Glutamatergic neuron (in vitro differentiated cells): ENCODE measurements around the gene PRKCA. TPM values are rescaled to one million over a fixed set of nuclear protein-coding genes. Genes with fewer than 3 reads are reported as not detected.

Experiments used
- DNase-seq: peaks from one replicate; pipeline ENCODE4 v3.0.0; 2022
- H3K27ac Mint-ChIP-seq: one replicate; pipeline ENCODE4 v1.8.0; 2020; ENCODE audit warnings: mild to moderate bottlenecking, mixed read lengths, inconsistent platforms; ENCODE audit not compliant: unreplicated experiment
- H3K27me3 Mint-ChIP-seq: one replicate; pipeline ENCODE4 v1.8.0; 2020; ENCODE audit warnings: mild to moderate bottlenecking, moderate library complexity, mixed read lengths, inconsistent platforms; ENCODE audit not compliant: unreplicated experiment
- H3K36me3 Mint-ChIP-seq: one replicate; pipeline ENCODE4 v1.8.0; 2020; ENCODE audit warnings: mild to moderate bottlenecking, mixed read lengths, inconsistent platforms; ENCODE audit not compliant: unreplicated experiment
- H3K4me1 Mint-ChIP-seq: one replicate; pipeline ENCODE4 v1.8.0; 2020; ENCODE audit warnings: mild to moderate bottlenecking, low read depth, mixed read lengths, inconsistent platforms; ENCODE audit not compliant: unreplicated experiment
- H3K4me3 Mint-ChIP-seq: one replicate; pipeline ENCODE4 v1.8.0; 2020; ENCODE audit warnings: mild to moderate bottlenecking, mixed read lengths, inconsistent platforms; ENCODE audit not compliant: unreplicated experiment
- H3K9me3 Mint-ChIP-seq: one replicate; pipeline ENCODE4 v1.8.0; 2020; ENCODE audit warnings: mild to moderate bottlenecking, moderate library complexity, mixed read lengths, inconsistent platforms; ENCODE audit not compliant: unreplicated experiment
- total RNA-seq: library from RNA; stranded (reverse); fragmentation: NEBNext Ultra II Directional; extraction: Animal tissue kit (Norgen Biotek cat#: 25700); gene quantifications from one replicate; pipeline ENCODE4 v1.2.1, GENCODE V29; 2021; ENCODE audit not compliant: unreplicated experiment
- TF ChIP-seq, protein P1 (sequence below): fragments of 200-600 bp; sonication (generic); IDR thresholded peaks from one replicate; pipeline ENCODE4 v1.5.0; 2021; ENCODE audit not compliant: partially characterized antibody, unreplicated experiment

The PRKCA gene
- total RNA-seq, 1 donor from 2014 or later: 2.2 TPM

DNA sequence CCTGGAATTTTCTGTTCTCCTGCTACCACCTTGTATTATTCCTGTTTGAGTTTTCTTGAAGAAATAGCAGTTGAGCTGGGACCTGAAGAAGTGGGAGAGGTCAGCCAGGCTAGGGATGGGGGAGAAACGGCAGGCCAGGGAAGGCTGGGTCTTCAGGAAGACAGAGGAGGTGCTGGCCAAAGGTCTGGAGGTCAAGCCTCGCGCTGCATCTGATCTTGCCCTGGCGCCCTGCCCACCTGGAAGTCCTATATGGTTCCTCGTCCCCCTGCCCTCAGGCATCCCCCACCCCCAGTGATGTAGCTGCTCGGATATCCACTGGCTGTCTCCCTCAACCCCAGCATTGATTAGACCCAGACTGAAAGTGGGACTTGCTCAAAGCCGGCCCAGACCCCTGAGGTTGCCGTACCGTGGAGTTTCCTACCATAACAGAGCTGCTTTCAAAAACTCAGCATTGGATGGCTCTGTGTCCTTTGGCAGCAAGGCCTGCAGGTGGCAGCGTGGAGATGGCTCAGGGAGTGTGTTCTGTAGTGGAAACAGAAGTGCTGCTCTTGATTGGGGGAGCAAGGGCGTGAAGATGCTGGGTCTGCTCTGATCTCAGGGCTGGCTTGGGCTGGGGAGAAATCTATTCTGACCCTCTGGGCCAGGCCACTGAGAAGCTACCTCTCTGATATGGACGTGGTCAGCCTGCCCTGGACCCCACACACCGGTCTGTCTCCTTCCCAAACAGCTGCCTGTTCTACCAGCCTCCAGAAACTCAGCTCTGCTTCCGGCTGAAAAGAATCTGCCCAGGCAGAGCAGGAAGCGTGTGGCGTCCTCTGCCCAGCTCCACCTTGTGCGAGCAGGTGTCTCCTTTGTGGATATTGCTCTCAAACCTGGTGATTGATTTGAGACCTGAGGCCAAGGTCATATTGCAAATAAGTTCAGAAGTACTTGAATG lies 425.5 kb downstream of the PRKCA start:
- Mint-ChIP-seq H3K4me1 (peaks cover 6% of the 10 kb centered on the region), H3K27me3 (peaks cover 6% of the 10 kb centered on the region), H3K4me3 (no peak overlapping the region), H3K9me3 (no peaks in the 10 kb centered on the region), H3K27ac (no peak overlapping the region), H3K36me3 (no peaks in the 10 kb centered on the region)
- peak; percentile 87 for DNase-seq
- TF ChIP-seq, protein P1, sequence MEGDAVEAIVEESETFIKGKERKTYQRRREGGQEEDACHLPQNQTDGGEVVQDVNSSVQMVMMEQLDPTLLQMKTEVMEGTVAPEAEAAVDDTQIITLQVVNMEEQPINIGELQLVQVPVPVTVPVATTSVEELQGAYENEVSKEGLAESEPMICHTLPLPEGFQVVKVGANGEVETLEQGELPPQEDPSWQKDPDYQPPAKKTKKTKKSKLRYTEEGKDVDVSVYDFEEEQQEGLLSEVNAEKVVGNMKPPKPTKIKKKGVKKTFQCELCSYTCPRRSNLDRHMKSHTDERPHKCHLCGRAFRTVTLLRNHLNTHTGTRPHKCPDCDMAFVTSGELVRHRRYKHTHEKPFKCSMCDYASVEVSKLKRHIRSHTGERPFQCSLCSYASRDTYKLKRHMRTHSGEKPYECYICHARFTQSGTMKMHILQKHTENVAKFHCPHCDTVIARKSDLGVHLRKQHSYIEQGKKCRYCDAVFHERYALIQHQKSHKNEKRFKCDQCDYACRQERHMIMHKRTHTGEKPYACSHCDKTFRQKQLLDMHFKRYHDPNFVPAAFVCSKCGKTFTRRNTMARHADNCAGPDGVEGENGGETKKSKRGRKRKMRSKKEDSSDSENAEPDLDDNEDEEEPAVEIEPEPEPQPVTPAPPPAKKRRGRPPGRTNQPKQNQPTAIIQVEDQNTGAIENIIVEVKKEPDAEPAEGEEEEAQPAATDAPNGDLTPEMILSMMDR: peak; percentile 68

DNA sequence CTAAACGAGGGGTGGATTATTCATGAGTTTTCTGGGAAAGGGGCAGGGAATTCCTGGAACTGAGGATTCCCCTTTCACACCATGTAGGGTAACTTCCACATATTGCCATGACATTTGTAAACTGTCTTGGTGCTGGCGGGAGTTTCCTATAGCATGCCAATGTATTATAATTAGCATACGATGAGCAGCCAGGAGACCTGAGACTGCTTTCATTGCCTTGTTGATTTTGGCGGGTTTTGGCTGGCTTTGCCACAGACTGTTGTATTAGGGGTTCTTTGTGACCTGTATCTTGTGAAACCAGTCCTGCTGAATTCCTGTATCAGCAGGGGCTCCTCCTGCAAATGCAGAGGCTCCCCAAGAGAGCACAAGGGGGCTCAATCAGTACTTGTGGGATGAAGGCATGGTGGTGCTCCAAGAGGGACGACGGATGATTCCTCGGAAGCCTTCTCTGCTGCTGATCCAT lies 428.1 kb downstream of the PRKCA start:
- H3K36me3 Mint-ChIP-seq: no peaks in the 10 kb centered on the region
- TF ChIP-seq, protein P1: no peak
- DNase-seq: no peak
- H3K4me1 Mint-ChIP-seq: peaks cover 3% of the 10 kb centered on the region
- H3K27me3 Mint-ChIP-seq: peaks cover 6% of the 10 kb centered on the region
- H3K4me3 Mint-ChIP-seq: no peak overlapping the region
- no peak overlapping the region for H3K27ac Mint-ChIP-seq
- no peaks in the 10 kb centered on the region for H3K9me3 Mint-ChIP-seq

DNA sequence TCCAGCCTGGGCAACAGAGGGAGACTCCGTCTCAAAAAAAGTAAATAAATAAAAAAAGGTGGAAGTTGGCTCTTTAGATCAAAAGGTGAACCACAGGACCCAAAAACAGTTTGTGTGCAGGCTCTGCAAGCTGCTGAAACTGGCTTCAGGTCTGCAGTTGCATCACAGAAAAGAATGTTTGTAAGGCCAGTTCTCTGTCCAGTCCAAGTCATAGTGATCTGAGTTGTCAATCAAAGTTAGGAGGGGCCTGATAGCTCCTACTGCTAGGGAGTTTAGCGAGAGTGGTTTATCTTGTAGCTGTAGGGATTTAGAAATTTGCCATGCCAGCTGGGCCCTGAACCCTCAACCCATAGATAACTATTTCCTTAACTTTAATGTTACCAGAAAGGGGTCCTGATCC lies 431.3 kb downstream of the PRKCA start:
- H3K27me3 Mint-ChIP-seq: no peaks in the 10 kb centered on the region
- no peak overlapping the region for H3K4me3 Mint-ChIP-seq
- no peak for DNase-seq
- no peaks in the 10 kb centered on the region for H3K36me3 Mint-ChIP-seq
- peaks cover 6% of the 10 kb centered on the region for H3K4me1 Mint-ChIP-seq
- no peaks in the 10 kb centered on the region for H3K9me3 Mint-ChIP-seq
- TF ChIP-seq, protein P1: no peak
- no peak overlapping the region for H3K27ac Mint-ChIP-seq

DNA sequence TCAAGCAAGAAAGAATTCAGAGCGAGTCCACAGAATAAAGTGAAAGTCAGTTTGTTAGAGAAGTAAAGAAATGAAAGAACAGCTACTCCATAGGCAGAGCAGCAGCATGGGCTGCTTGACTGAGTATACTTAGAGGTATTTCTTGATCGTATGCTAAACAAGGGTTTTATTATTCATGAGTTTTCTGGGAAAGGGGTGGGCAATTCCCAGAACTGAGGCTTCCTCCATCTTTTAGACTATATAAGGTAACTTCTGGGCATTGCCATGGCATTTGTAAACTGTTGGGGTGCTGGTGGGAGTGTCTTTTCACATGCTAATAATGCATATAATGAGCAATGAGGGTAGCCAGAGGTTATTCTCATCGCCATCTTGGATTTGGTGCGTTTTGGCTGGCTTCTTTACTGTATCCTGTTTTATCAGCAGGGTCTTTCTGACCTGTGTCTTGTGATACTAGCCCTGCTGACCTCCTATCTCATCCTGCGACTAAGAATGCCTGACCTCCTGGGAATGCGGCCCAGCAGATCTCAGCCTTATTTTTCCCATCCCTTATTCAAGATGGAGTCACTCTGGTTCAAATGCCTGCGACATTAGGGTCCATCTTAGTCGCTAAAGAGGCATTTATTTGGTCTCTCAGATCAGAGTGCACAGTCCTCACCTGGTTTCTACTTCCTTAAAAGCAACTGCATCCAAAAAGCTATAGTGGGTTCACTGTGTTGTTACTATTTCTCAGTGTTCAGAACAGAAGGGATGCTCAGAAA lies 432.0 kb downstream of the PRKCA start:
- Mint-ChIP-seq H3K9me3 (no peaks in the 10 kb centered on the region), H3K4me1 (peaks cover 6% of the 10 kb centered on the region), H3K4me3 (no peak overlapping the region), H3K36me3 (no peaks in the 10 kb centered on the region), H3K27ac (no peak overlapping the region), H3K27me3 (no peaks in the 10 kb centered on the region)
- TF ChIP-seq, protein P1: no peak
- no peak for DNase-seq

DNA sequence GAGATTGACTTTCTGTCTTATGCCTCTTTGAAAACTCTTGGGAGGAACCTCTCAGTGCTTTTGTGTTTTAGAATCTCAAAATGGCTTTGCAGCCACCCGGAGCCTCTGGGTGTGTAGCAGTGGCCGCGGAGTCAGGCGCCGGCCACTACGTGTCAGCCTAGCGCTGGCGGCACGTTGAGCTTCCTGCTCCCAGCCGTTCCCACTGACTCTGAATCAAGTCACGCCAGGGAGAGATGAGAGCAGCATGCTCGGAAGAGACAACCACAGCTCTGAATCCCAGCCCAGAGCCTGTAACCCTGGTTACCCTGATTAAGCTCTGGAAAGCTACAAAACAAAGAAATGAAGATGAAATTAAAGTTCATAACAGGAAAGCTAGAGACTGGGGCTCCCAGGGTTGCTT lies 435.1 kb downstream of the PRKCA start:
- H3K9me3 Mint-ChIP-seq: no peaks in the 10 kb centered on the region
- no peak overlapping the region for H3K27ac Mint-ChIP-seq
- H3K36me3 Mint-ChIP-seq: no peaks in the 10 kb centered on the region
- H3K27me3 Mint-ChIP-seq: no peaks in the 10 kb centered on the region
- H3K4me3 Mint-ChIP-seq: no peak overlapping the region
- peaks cover 24% of the 10 kb centered on the region for H3K4me1 Mint-ChIP-seq
- DNase-seq: peak; percentile 74
- TF ChIP-seq, protein P1: no peak
